ENCODE measurements around the gene RBPJ. TPM values are rescaled to one million over a fixed set of nuclear protein-coding genes. Genes with fewer than 3 reads are reported as not detected.
"Not testable (repeated sequence)": the region's sequence is repeated elsewhere in the genome, so short reads cannot be mapped to it uniquely, and the experiment has no call there.

Gene RBPJ
- total RNA-seq, 1 donor from 2014 or later: 53.9 TPM

- DNase-seq: no peak
These were observed 56.8 kb downstream of the RBPJ start for GRCh38 chr4:26377328-26378311.

GRCh38 chr4:26379837-26380236 is 59.0 kb downstream of the RBPJ start:
- DNase-seq: no peak

- DNase-seq: no peak
These were observed 59.9 kb downstream of the RBPJ start for GRCh38 chr4:26380740-26381139.

GRCh38 chr4:26384380-26385057 is 63.7 kb downstream of the RBPJ start:
- DNase-seq: no peak

GRCh38 chr4:26385690-26386089 is 64.9 kb downstream of the RBPJ start:
- no peak for DNase-seq

- no peak for DNase-seq
These were observed 65.6 kb downstream of the RBPJ start for GRCh38 chr4:26386386-26386785.

GRCh38 chr4:26388671-26389070 is 67.9 kb downstream of the RBPJ start:
- no peak for DNase-seq

- DNase-seq: no peak
These were observed 76.3 kb downstream of the RBPJ start for GRCh38 chr4:26397086-26397485.

- DNase-seq: no peak
These were observed 79.3 kb downstream of the RBPJ start for GRCh38 chr4:26400132-26400531.

GRCh38 chr4:26402017-26402416 is 81.2 kb downstream of the RBPJ start:
- not testable (repeated sequence) for DNase-seq

GRCh38 chr4:26402458-26402857 is 81.6 kb downstream of the RBPJ start:
- no peak for DNase-seq

GRCh38 chr4:26404743-26405206 is 84.0 kb downstream of the RBPJ start:
- no peak for DNase-seq

GRCh38 chr4:26406346-26406975 is 85.6 kb downstream of the RBPJ start:
- DNase-seq: peak; percentile 6

GRCh38 chr4:26407476-26407875 is 86.7 kb downstream of the RBPJ start:
- DNase-seq: no peak

GRCh38 chr4:26410385-26411293 is 89.8 kb downstream of the RBPJ start:
- peak; percentile 68 for DNase-seq

GRCh38 chr4:26412381-26413372 is 91.9 kb downstream of the RBPJ start:
- DNase-seq: no peak

- DNase-seq: no peak
These were observed 92.8 kb downstream of the RBPJ start for GRCh38 chr4:26413582-26413981.

GRCh38 chr4:26418107-26418506 is 97.3 kb downstream of the RBPJ start:
- DNase-seq: no peak

- DNase-seq: no peak
These were observed 98.0 kb downstream of the RBPJ start for GRCh38 chr4:26418850-26419249.

GRCh38 chr4:26420438-26420837 is 99.6 kb downstream of the RBPJ start:
- no peak for DNase-seq

- no peak for DNase-seq
These were observed 100.1 kb downstream of the RBPJ start for GRCh38 chr4:26420913-26421312.
